Measurements from ENCODE around the gene ACSL3.

The ACSL3 gene

GRCh38 chr2:222936705-222937104 lies 75.9 kb downstream of the ACSL3 start:
- H3K36me3 ChIP-seq (ENCODE audit: control insufficient read depth, insufficient read depth, low read length, severe bottlenecking), result peaks cover 90% of the 10 kb centered on the region
- no peaks in the 10 kb centered on the region for H3K27me3 ChIP-seq (replicated peaks; ENCODE audit: control insufficient read depth, insufficient read depth, low read length)
- peaks cover 8% of the 10 kb centered on the region for H3K9me3 ChIP-seq (ENCODE audit: control insufficient read depth, low read length)
- no peak for DNase-seq (ENCODE audit: low read depth)
- H3K9ac ChIP-seq (ENCODE audit: low read length), result no peak overlapping the region
- no peak overlapping the region for H3K4me3 ChIP-seq (ENCODE audit: low read length)
- peaks cover 10% of the 10 kb centered on the region for H3K4me1 ChIP-seq (ENCODE audit: control insufficient read depth, insufficient read depth, low read length)

DNA sequence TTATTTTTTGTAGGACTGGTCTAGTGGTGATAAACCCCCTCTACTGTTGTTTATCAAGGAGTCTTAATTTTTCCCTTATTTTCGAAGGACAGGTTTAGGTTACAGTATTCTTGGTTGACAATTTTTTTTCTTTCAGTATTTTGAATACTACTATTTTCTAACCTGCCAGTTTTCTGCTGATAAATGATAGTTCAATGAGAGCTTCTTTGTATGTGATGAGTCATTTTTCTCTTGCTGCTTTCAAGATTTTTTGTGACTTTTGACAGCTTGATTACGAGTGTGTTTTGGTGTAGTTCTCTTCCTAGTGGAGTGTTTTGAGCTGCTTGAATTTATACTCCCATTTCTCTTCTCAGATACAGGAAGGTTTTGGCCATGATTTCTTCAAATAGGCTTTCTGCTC lies 77.5 kb downstream of the ACSL3 start:
- Histone ChIP-seq H3K4me1 (ENCODE audit: control insufficient read depth, insufficient read depth, low read length) (peaks cover 15% of the 10 kb centered on the region), H3K9me3 (ENCODE audit: control insufficient read depth, low read length) (peaks cover 8% of the 10 kb centered on the region), H3K36me3 (ENCODE audit: control insufficient read depth, insufficient read depth, low read length, severe bottlenecking) (peaks cover 79% of the 10 kb centered on the region), H3K9ac (ENCODE audit: low read length) (no peak overlapping the region), H3K27me3 (replicated peaks; ENCODE audit: control insufficient read depth, insufficient read depth, low read length) (no peaks in the 10 kb centered on the region), H3K4me3 (ENCODE audit: low read length) (no peak overlapping the region)
- DNase-seq (ENCODE audit: low read depth), result no peak

- Histone ChIP-seq H3K36me3 (ENCODE audit: control insufficient read depth, insufficient read depth, low read length, severe bottlenecking) (peaks cover 69% of the 10 kb centered on the region), H3K27me3 (replicated peaks; ENCODE audit: control insufficient read depth, insufficient read depth, low read length) (no peaks in the 10 kb centered on the region)
- peak; percentile 63 for DNase-seq (ENCODE audit: low read depth)
Observed at GRCh38 chr2:222939208-222939856, 78.5 kb downstream of the ACSL3 start.

GRCh38 chr2:222939979-222940378 lies 79.1 kb downstream of the ACSL3 start:
- no peak for DNase-seq (ENCODE audit: low read depth)
- Histone ChIP-seq H3K27me3 (replicated peaks; ENCODE audit: control insufficient read depth, insufficient read depth, low read length) (no peaks in the 10 kb centered on the region), H3K36me3 (ENCODE audit: control insufficient read depth, insufficient read depth, low read length, severe bottlenecking) (peaks cover 63% of the 10 kb centered on the region), H3K9me3 (ENCODE audit: control insufficient read depth, low read length) (peaks cover 8% of the 10 kb centered on the region), H3K4me3 (ENCODE audit: low read length) (no peak overlapping the region), H3K9ac (ENCODE audit: low read length) (no peak overlapping the region), H3K4me1 (ENCODE audit: control insufficient read depth, insufficient read depth, low read length) (peaks cover 32% of the 10 kb centered on the region)

More at GRCh38 chr2:222939208-222939856, 78.5 kb downstream of the ACSL3 start:
- Histone ChIP-seq H3K9me3 (ENCODE audit: control insufficient read depth, low read length) (peaks cover 8% of the 10 kb centered on the region), H3K4me1 (ENCODE audit: control insufficient read depth, insufficient read depth, low read length) (peaks cover 25% of the 10 kb centered on the region), H3K4me3 (ENCODE audit: low read length) (no peak overlapping the region), H3K9ac (ENCODE audit: low read length) (no peak overlapping the region)

- DNase-seq (ENCODE audit: low read depth), result no peak
- Histone ChIP-seq H3K4me1 (ENCODE audit: control insufficient read depth, insufficient read depth, low read length) (peaks cover 38% of the 10 kb centered on the region), H3K36me3 (ENCODE audit: control insufficient read depth, insufficient read depth, low read length, severe bottlenecking) (peaks cover 48% of the 10 kb centered on the region), H3K9me3 (ENCODE audit: control insufficient read depth, low read length) (peaks cover 8% of the 10 kb centered on the region), H3K9ac (ENCODE audit: low read length) (no peak overlapping the region), H3K27me3 (replicated peaks; ENCODE audit: control insufficient read depth, insufficient read depth, low read length) (no peaks in the 10 kb centered on the region), H3K4me3 (ENCODE audit: low read length) (no peak overlapping the region)
Observed at GRCh38 chr2:222941510-222942032, 80.7 kb downstream of the ACSL3 start.

DNA sequence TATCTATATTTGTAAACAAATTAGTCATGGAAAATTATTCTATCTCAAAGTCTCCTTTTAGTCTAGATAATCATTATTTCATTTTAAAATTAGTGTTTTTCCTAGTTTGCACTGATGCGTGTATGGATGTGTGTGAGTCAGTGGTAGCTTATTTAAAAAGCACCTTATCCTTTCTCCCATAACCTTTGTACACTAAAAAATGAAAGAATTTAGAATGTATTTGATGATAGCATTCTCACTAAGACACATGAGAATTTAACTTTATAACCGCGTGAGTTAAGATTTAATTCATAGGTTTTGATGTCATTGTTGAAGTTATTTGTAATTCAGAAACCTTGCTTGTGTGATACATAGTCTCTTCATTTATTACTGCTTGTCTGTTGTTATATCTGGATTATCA lies 81.7 kb downstream of the ACSL3 start:
- peaks cover 8% of the 10 kb centered on the region for H3K9me3 ChIP-seq (ENCODE audit: control insufficient read depth, low read length)
- no peak overlapping the region for H3K4me3 ChIP-seq (ENCODE audit: low read length)
- DNase-seq (ENCODE audit: low read depth), result no peak
- H3K4me1 ChIP-seq (ENCODE audit: control insufficient read depth, insufficient read depth, low read length), result peaks cover 38% of the 10 kb centered on the region
- H3K9ac ChIP-seq (ENCODE audit: low read length), result no peak overlapping the region
- H3K36me3 ChIP-seq (ENCODE audit: control insufficient read depth, insufficient read depth, low read length, severe bottlenecking), result peaks cover 38% of the 10 kb centered on the region
- no peaks in the 10 kb centered on the region for H3K27me3 ChIP-seq (replicated peaks; ENCODE audit: control insufficient read depth, insufficient read depth, low read length)

DNA sequence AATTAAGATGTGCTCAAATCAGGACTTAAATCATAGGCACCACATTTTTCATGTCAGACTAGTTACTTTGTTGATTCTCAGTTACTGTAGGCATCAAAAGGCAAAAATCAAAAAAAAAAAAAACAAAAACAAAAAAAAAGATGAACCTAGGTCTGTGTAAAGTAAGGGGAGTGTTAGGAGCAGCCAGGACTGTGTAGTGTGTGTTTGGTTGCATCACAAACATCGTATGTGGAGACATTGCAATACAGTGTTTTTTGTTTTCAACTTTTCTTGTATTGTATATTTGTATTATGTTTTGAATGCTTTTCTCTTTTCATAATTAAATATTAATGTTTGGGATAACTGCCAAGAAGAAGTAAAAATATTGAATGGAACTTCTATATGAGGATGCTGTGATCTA lies 82.1 kb downstream of the ACSL3 start:
- Histone ChIP-seq H3K9ac (ENCODE audit: low read length) (peak overlapping the region; percentile 46), H3K36me3 (ENCODE audit: control insufficient read depth, insufficient read depth, low read length, severe bottlenecking) (peaks cover 34% of the 10 kb centered on the region), H3K9me3 (ENCODE audit: control insufficient read depth, low read length) (peaks cover 8% of the 10 kb centered on the region), H3K4me3 (ENCODE audit: low read length) (no peak overlapping the region), H3K27me3 (replicated peaks; ENCODE audit: control insufficient read depth, insufficient read depth, low read length) (no peaks in the 10 kb centered on the region), H3K4me1 (ENCODE audit: control insufficient read depth, insufficient read depth, low read length) (peaks cover 38% of the 10 kb centered on the region)
- DNase-seq (ENCODE audit: low read depth), result no peak

DNA sequence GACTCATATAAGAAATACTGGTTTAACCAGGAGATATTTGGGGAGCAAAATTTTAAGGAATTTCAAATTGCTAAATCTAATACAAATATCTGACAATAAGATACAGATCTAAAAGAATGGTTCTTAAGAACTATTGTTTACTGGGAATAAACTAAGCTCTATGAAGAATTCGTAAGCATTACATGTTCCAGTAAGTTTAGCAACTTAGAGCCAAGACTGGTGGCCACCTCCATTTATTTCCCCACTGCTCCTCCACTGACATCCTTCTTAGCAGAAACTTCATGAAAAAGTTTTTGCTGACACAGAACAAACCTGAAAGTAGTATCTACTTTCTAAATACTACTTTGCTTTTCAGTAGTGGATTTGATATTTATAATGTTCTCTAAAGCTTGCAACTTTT lies 83.0 kb downstream of the ACSL3 start:
- peak overlapping the region; percentile 66 for H3K9ac ChIP-seq (ENCODE audit: low read length)
- no peaks in the 10 kb centered on the region for H3K9me3 ChIP-seq (ENCODE audit: control insufficient read depth, low read length)
- DNase-seq (ENCODE audit: low read depth), result peak; percentile 46
- peak overlapping the region; percentile 48 for H3K4me3 ChIP-seq (ENCODE audit: low read length)
- peaks cover 26% of the 10 kb centered on the region for H3K36me3 ChIP-seq (ENCODE audit: control insufficient read depth, insufficient read depth, low read length, severe bottlenecking)
- H3K27me3 ChIP-seq (replicated peaks; ENCODE audit: control insufficient read depth, insufficient read depth, low read length), result no peaks in the 10 kb centered on the region
- peaks cover 38% of the 10 kb centered on the region for H3K4me1 ChIP-seq (ENCODE audit: control insufficient read depth, insufficient read depth, low read length)

GRCh38 chr2:222944552-222944951 lies 83.7 kb downstream of the ACSL3 start:
- no peaks in the 10 kb centered on the region for H3K9me3 ChIP-seq (ENCODE audit: control insufficient read depth, low read length)
- H3K36me3 ChIP-seq (ENCODE audit: control insufficient read depth, insufficient read depth, low read length, severe bottlenecking), result peaks cover 20% of the 10 kb centered on the region
- H3K9ac ChIP-seq (ENCODE audit: low read length), result peak overlapping the region; percentile 66
- peak; percentile 55 for DNase-seq (ENCODE audit: low read depth)
- peaks cover 37% of the 10 kb centered on the region for H3K4me1 ChIP-seq (ENCODE audit: control insufficient read depth, insufficient read depth, low read length)
- H3K27me3 ChIP-seq (replicated peaks; ENCODE audit: control insufficient read depth, insufficient read depth, low read length), result no peaks in the 10 kb centered on the region
- peak overlapping the region; percentile 49 for H3K4me3 ChIP-seq (ENCODE audit: low read length)

- H3K4me1 ChIP-seq (ENCODE audit: control insufficient read depth, insufficient read depth, low read length), result peaks cover 31% of the 10 kb centered on the region
- peak overlapping the region; percentile 49 for H3K4me3 ChIP-seq (ENCODE audit: low read length)
- DNase-seq (ENCODE audit: low read depth), result no peak
- H3K9ac ChIP-seq (ENCODE audit: low read length), result peak overlapping the region; percentile 66
- peaks cover 17% of the 10 kb centered on the region for H3K36me3 ChIP-seq (ENCODE audit: control insufficient read depth, insufficient read depth, low read length, severe bottlenecking)
- no peaks in the 10 kb centered on the region for H3K27me3 ChIP-seq (replicated peaks; ENCODE audit: control insufficient read depth, insufficient read depth, low read length)
- H3K9me3 ChIP-seq (ENCODE audit: control insufficient read depth, low read length), result no peaks in the 10 kb centered on the region
Observed at GRCh38 chr2:222944971-222945740, 84.3 kb downstream of the ACSL3 start.

DNA sequence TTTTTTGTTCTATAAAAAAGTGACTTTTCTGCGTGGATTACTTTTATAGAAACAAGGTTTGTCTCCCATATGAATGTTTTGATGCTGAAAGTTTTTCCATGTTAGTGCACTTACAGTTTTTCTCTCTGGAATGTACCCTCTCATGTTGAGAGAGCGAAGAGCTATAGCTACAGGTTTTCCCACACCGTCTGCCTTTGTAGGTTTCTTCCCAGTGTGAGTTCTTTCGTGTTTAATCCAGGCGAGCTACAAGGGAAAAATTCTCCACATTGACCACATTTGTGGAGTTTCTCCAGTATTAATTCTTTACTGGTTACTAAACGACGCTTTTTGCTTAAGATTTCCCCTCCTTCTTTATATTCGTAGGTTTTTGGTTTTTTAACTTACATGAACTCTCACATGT lies 85.1 kb downstream of the ACSL3 start:
- H3K9ac ChIP-seq (ENCODE audit: low read length), result no peak overlapping the region
- no peak for DNase-seq (ENCODE audit: low read depth)
- H3K4me3 ChIP-seq (ENCODE audit: low read length), result no peak overlapping the region
- H3K36me3 ChIP-seq (ENCODE audit: control insufficient read depth, insufficient read depth, low read length, severe bottlenecking), result peaks cover 10% of the 10 kb centered on the region
- H3K27me3 ChIP-seq (replicated peaks; ENCODE audit: control insufficient read depth, insufficient read depth, low read length), result no peaks in the 10 kb centered on the region
- H3K9me3 ChIP-seq (ENCODE audit: control insufficient read depth, low read length), result no peaks in the 10 kb centered on the region
- peaks cover 30% of the 10 kb centered on the region for H3K4me1 ChIP-seq (ENCODE audit: control insufficient read depth, insufficient read depth, low read length)
